ENCODE data around the gene SMYD3.
"Not testable (repeated sequence)": the region's sequence is repeated elsewhere in the genome, so short reads cannot be mapped to it uniquely, and the experiment has no call there.

SMYD3 gene

DNA sequence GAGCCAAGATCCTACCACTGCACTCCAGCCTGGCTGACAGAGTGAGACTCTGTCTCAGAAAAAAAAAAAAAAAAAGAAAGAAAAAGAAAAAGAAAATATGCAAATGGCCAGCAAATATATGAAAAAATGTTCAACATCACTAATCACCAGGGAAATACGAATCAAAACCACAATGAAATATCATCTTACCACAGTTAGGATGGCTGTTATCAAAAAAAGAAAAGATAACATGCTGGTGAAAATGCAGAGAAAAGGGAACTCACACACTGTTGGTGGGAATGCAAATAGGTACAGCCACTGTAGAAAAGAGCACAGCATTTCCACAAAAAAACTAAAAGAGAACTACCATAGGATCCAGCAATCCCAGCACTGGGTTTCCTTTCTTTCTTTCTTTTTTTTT, 477.5 kb downstream of the SMYD3 start:
- no peak for TF ChIP-seq ZNF274 (IDR thresholded peaks at IDR 0.05; ENCODE audit: low read depth, low read length)
- no peak overlapping the region for H3K4me3 ChIP-seq (ENCODE audit: low read length)

GRCh38 chr1:246024118-246024517, 483.0 kb downstream of the SMYD3 start:
- not testable (repeated sequence) for H3K4me3 ChIP-seq (ENCODE audit: low read length)

DNA sequence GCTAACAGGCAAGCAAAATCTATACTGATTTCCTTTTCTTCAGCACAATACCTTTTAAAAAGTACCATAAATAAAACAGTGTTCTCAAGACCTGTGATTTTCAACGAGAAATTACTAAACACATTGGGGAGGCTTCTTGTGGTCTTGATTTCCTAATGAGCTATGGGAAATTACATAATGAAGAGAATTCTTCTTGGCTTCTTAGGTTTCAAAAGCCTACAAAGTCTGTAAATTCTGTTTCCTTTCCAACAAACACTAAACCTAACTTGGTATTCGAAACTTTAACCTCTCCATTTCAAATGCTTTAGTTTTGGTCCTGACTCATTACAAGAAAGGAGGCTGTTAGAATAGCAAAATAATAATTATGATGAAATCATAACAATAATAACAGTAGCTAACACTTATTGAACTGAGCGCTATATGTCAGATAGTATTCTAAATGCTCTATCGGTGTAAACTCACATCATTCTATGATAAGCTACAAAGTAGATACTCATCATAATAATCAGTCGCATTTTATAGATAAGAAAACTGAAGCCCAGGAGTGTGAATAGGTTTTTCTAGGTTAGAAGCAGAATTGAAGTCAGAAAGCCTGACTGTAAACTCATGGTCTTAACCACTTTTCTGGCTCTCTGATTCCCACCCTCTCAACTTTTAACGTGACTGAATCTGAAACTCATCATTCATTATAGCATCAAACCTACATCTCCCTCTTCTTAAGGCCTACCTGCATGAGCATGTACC, 486.7 kb downstream of the SMYD3 start:
- no peak for TF ChIP-seq ZNF274 (IDR thresholded peaks at IDR 0.05; ENCODE audit: low read depth, low read length)
- H3K4me3 ChIP-seq (ENCODE audit: low read length) = no peak overlapping the region

- no peak overlapping the region for H3K4me3 ChIP-seq (ENCODE audit: low read length)
- no peak for TF ChIP-seq ZNF274 (IDR thresholded peaks at IDR 0.05; ENCODE audit: low read depth, low read length)
Observed at GRCh38 chr1:246018146-246018545, 488.9 kb downstream of the SMYD3 start.

DNA sequence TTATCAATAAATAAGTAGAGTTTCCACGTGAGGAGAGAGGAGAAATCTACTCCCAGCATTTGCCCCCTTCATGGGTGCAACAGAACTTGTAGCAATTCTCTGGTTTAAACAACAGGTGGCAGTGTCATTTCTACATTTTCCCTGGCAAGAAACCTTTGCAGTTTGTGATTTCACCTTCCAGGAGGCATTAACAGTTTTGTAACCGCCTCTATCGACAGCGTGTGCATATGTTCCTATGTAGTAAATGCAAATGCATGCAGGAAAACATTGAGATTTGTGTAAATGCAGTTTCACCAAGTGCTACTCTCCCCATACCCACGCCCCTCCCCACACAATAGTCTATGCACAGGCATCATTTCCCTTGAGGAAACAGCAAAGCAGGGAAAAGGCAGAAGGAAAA, 494.7 kb downstream of the SMYD3 start:
- TF ChIP-seq ZNF274 (IDR thresholded peaks at IDR 0.05; ENCODE audit: low read depth, low read length) = no peak
- no peak overlapping the region for H3K4me3 ChIP-seq (ENCODE audit: low read length)

GRCh38 chr1:246010386-246010785, 496.7 kb downstream of the SMYD3 start:
- TF ChIP-seq ZNF274 (IDR thresholded peaks at IDR 0.05; ENCODE audit: low read depth, low read length) = no peak

DNA sequence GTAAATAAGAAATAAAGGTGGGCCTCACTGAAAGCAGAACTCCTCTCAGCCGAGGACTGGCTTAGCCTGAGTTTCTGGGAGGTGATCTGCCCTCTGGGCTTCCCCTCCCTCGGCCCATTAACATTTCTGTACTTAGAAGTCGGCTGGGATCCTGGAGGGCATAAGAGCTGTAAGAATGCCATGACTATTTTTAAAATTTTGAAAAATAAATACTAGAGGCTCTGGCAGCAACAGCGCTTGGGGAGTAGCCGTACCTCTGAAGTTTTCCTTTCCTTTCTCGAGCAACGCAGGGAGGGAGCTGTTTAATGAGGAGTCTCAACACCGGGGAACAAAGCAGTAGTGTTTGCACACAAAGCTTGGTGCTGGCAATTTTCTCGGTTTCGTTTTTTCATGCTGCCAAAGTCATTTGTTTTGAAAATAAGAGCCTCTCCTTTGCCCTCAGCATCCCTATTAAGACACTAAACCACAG, 498.7 kb downstream of the SMYD3 start:
- TF ChIP-seq ZNF274 (IDR thresholded peaks at IDR 0.05; ENCODE audit: low read depth, low read length) = no peak
- H3K4me3 ChIP-seq (ENCODE audit: low read length) = no peak overlapping the region

More at GRCh38 chr1:246010386-246010785, 496.7 kb downstream of the SMYD3 start:
- no peak overlapping the region for H3K4me3 ChIP-seq (ENCODE audit: low read length)

DNA sequence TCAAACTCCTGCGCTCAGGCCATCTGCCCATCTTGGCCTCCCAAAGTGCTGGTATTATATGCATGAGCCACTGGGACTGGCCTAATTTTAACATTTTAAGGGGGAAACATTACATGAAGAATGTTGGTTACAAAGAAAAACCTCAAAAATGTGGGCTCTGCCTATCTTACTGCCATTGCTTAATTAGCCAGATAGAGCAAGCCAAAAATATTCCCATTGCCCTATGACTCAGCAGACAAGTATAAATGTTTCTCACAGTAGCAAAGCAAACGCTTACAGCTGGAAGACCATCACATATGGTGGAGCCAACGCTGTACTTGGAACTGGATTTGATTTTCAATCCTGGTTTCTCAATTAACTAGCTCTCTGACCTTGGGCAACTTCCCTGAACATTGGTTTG, 502.0 kb downstream of the SMYD3 start:
- H3K4me3 ChIP-seq (ENCODE audit: low read length) = no peak overlapping the region
- TF ChIP-seq ZNF274 (IDR thresholded peaks at IDR 0.05; ENCODE audit: low read depth, low read length) = no peak

DNA sequence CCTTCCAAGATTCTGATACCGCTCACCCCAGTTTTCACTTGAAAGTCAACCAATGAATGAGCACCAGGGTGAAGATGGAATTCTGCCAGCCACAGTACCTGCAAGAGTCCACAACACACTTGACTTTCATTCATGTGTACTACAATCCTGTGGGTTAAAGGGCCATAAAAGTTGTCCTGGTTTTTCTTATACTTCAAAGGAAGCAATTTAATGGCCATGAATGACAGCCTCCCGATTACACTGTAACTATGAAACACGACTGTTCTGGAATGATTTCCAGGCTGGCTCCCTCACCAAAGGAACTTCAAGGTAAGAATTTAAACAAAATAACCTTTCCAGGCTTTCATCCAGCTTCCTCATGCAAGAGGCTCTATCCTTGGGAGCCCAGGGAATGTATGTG, 502.8 kb downstream of the SMYD3 start:
- no peak overlapping the region for H3K4me3 ChIP-seq (ENCODE audit: low read length)
- TF ChIP-seq ZNF274 (IDR thresholded peaks at IDR 0.05; ENCODE audit: low read depth, low read length) = no peak

DNA sequence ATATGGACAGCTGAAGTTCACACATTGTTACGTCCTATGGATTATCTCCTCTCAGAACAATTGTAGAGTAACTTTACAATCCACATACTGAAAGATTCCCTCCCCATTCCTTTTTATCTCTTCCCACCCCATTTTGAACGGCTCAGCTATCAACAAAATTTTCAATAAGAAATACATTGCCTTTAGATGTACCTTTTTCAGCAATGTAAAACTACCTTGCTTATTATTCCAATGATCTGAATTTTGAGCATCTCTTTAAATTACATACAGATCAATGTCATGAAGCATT, 503.7 kb downstream of the SMYD3 start:
- no peak overlapping the region for H3K4me3 ChIP-seq (ENCODE audit: low read length)
- TF ChIP-seq ZNF274 (IDR thresholded peaks at IDR 0.05; ENCODE audit: low read depth, low read length) = no peak

DNA sequence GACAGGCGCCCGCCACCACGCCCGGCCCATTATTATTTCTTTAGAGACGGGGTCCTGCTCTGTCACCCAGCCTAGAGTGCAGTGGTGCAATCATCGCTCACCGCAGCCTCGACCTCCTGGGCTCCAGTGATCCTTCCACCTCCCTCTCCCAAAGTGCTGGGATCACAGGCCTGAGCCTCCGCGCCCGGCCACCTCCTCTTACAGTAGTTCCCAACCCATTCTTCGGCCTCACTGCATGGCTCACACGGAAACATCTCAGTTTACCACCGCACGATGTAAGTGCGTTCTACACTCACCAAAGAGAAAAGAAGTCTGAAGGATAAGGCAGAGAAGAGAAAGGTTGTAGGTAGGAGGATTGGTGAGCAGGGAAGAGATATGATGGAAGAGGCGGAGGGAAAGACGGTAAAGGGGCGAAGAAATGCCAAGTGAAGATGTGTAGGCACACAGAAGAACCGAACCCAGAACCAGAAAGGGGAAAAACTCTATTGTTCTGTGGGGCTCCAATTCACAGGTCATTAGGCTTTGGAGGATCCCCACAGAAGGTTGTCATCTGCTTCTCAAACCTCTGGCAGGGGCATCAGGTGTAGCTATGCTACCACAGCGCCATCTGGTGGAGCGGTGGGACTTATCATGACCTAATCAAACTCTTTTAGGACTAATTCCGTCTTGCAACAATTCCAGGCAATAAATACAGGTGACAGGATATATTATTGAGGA, 504.2 kb downstream of the SMYD3 start:
- no peak for TF ChIP-seq ZNF274 (IDR thresholded peaks at IDR 0.05; ENCODE audit: low read depth, low read length)
- H3K4me3 ChIP-seq (ENCODE audit: low read length) = no peak overlapping the region

DNA sequence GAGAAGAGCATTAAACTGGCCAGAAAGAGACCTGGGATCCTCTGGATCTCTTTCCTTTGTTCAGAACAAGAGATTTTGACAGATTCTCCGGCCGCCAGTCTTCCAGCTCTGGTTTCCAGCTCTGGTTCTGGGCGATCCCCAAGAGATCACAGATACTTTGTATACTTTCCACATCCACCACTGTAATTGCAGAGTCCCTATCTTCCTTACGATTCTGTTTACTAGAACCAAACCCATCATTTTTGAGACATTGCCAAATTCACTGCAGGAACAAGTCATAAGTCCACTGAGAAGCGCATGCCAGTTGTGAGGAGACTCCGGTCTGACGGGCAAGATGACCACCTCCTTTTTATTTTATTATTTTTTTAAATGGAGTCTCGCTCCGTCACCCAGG, 505.2 kb downstream of the SMYD3 start:
- no peak overlapping the region for H3K4me3 ChIP-seq (ENCODE audit: low read length)
- TF ChIP-seq ZNF274 (IDR thresholded peaks at IDR 0.05; ENCODE audit: low read depth, low read length) = no peak

- TF ChIP-seq ZNF274 (IDR thresholded peaks at IDR 0.05; ENCODE audit: low read depth, low read length) = no peak
- no peak overlapping the region for H3K4me3 ChIP-seq (ENCODE audit: low read length)
Observed at GRCh38 chr1:246001142-246001836, 505.8 kb downstream of the SMYD3 start.

GRCh38 chr1:246000638-246001015, 506.5 kb downstream of the SMYD3 start:
- TF ChIP-seq ZNF274 (IDR thresholded peaks at IDR 0.05; ENCODE audit: low read depth, low read length) = no peak
- no peak overlapping the region for H3K4me3 ChIP-seq (ENCODE audit: low read length)
